Tibial artery (tissue), 4 donors: ENCODE data around the gene CTNND2.

Experiments
- DNase-seq, 2 donors: peaks; one replicate each; pipeline ENCODE4 v3.0.0-alpha.2; 2019
- H3K27ac ChIP-seq, 2 donors: fragments of 200-600 bp; sonication (generic) in 1 of 2; 1 replicate in 1 of 2; 2 replicates in 1 of 2; pipeline ENCODE4 v1.5.1; 2018 to 2019; ENCODE audit warnings: mild to moderate bottlenecking in 1 of 2
- H3K27me3 ChIP-seq, 2 donors: fragments of 200-600 bp; sonication (generic) in 1 of 2; one replicate each; pipeline versions ENCODE4 v1.5.1 to v1.6.0; 2016 to 2019
- H3K36me3 ChIP-seq, 3 donors: fragments of 200-600 bp; sonication (generic) in 2 of 3; one replicate each; pipeline ENCODE4 v1.5.1; 2016 to 2019; ENCODE audit warnings: mild to moderate bottlenecking in 2 of 3
- H3K4me1 ChIP-seq, 4 donors: fragments of 200-600 bp; sonication (generic) in 2 of 4; 1 replicate in 3 of 4; 2 replicates in 1 of 4; pipeline ENCODE4 v1.5.1; 2016 to 2019
- H3K4me3 ChIP-seq, 2 donors: fragments of 200-600 bp; sonication (generic) in 1 of 2; 1 replicate in 1 of 2; 2 replicates in 1 of 2; pipeline ENCODE4 v1.5.1; 2018 to 2019; ENCODE audit warnings: mild to moderate bottlenecking in 2 of 2
- H3K9me3 ChIP-seq, 3 donors: fragments of 200-600 bp; sonication (generic) in 1 of 3; one replicate each; pipeline ENCODE4 v1.5.1; 2016 to 2019
- intact Hi-C: fragments of 100-400 bp; cut with DNase I; formaldehyde crosslinking; loops from one replicate; pipeline ENCODE4 v1.15.0; 2023; ENCODE audit warnings: low total_unique reads
- TF ChIP-seq, protein P1 (sequence below), 2 experiments: fragments of 200-600 bp in 1 of 2; fragments of 450-650 bp in 1 of 2; IDR thresholded peaks; one replicate each; pipeline ENCODE4 v1.5.1; 2017 to 2019; ENCODE audit warnings: antibody characterized with exemption in 2 of 2, mild to moderate bottlenecking in 1 of 2, moderate library complexity in 1 of 2

The CTNND2 gene

GRCh38 chr5:11197726-11198125 is 706.5 kb downstream of the CTNND2 start:
- Histone ChIP-seq H3K4me1 (no peaks in the 10 kb centered on the region), H3K27ac (no peak overlapping the region), H3K36me3 (no peaks in the 10 kb centered on the region), H3K27me3 (no peaks in the 10 kb centered on the region), H3K4me3 (no peak overlapping the region), H3K9me3 (no peaks in the 10 kb centered on the region)
- no peak for DNase-seq
- TF ChIP-seq, protein P1, sequence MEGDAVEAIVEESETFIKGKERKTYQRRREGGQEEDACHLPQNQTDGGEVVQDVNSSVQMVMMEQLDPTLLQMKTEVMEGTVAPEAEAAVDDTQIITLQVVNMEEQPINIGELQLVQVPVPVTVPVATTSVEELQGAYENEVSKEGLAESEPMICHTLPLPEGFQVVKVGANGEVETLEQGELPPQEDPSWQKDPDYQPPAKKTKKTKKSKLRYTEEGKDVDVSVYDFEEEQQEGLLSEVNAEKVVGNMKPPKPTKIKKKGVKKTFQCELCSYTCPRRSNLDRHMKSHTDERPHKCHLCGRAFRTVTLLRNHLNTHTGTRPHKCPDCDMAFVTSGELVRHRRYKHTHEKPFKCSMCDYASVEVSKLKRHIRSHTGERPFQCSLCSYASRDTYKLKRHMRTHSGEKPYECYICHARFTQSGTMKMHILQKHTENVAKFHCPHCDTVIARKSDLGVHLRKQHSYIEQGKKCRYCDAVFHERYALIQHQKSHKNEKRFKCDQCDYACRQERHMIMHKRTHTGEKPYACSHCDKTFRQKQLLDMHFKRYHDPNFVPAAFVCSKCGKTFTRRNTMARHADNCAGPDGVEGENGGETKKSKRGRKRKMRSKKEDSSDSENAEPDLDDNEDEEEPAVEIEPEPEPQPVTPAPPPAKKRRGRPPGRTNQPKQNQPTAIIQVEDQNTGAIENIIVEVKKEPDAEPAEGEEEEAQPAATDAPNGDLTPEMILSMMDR (IDR thresholded peaks at IDR 0.05), result no peak
- intact Hi-C loops, result no loop called here

GRCh38 chr5:11191673-11192072 is 712.6 kb downstream of the CTNND2 start:
- no peak overlapping the region for H3K27ac ChIP-seq
- TF ChIP-seq, protein P1 (IDR thresholded peaks at IDR 0.05), result no peak
- no peaks in the 10 kb centered on the region for H3K9me3 ChIP-seq
- H3K36me3 ChIP-seq, result no peaks in the 10 kb centered on the region
- H3K4me1 ChIP-seq, result no peaks in the 10 kb centered on the region
- intact Hi-C loops, result no loop called here
- H3K4me3 ChIP-seq, result no peak overlapping the region
- no peak for DNase-seq
- H3K27me3 ChIP-seq, result no peaks in the 10 kb centered on the region

DNA sequence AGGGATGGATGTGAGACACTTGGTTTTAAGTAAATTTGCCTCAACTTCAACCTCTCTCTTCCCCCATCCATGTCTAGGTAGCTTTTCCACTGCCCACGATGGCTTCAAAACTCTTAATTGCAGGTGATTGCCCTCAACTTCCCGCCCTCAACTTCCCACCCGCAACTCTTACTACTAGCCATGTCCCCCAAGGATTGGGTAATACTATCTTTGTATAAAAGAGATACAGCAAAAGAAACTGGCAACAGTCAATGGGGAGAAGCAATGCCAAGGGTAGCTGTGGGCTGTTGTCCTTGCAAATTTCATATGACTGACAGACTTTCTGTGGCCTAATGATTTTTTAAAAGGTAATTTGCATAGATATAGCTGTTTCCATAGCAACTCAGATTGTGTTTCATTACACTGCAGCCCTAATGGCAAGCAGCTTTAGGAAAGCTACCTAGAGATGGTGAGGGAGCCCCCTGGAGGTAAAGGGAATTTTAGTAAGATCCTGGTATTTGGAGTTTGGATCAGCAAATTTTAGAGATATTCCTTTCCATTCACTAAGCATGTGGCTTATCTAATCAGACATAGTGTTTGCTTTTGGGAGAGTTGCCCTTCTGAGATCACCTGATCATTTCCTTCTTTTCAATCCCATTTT is 721.7 kb downstream of the CTNND2 start:
- DNase-seq, result no peak
- no peaks in the 10 kb centered on the region for H3K4me1 ChIP-seq
- intact Hi-C loops, result no loop called here
- peaks cover 0 to 3% of the 10 kb centered on the region in 2 donors for H3K27me3 ChIP-seq
- no peaks in the 10 kb centered on the region for H3K36me3 ChIP-seq
- no peak overlapping the region for H3K4me3 ChIP-seq
- H3K27ac ChIP-seq, result no peak overlapping the region
- TF ChIP-seq, protein P1 (IDR thresholded peaks at IDR 0.05), result peak; percentile 18 to 34
- no peaks in the 10 kb centered on the region for H3K9me3 ChIP-seq

DNA sequence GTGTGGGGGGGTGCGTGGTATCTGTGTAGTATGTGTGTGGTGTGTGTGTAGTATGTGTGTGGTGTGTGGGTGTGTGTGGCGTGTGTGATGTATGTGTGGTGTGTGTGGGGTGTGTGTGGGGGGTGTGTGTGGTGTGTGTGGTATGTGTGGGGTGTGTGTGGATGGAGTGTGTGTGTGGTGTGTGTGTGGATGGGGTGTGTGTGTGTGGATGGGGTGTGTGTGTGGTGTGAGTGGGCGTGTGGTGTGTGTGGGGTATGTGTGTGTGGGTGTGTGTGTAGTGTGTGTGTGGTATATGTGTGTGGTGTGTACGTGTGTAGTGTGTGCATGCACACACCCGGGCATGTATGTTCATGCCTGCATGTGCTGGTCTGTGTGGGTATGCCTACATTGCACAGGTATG is 722.3 kb downstream of the CTNND2 start:
- TF ChIP-seq, protein P1 (IDR thresholded peaks at IDR 0.05), result no peak
- intact Hi-C loops, result no loop called here

DNA sequence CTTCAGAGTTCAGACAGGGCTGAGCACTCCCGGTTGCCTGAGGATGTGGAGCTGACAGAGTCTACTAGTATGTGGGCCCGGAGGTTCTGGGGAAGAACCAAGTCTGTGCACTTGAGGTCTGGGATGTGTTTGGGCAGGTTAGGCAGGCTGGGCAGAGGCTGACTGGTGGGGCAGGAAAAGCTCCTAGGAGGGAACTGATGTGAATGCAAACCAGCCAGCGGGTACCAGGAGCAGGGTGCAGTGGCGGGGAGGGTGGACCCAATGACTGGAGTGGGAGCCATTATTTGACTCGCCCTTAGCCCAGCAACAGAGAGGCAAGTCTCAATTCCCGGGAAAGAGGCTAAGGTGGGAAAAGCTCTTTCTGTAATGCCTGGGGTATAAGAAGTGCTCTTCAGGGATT is 723.4 kb downstream of the CTNND2 start:
- no peak overlapping the region for H3K27ac ChIP-seq
- intact Hi-C loops, result no loop called here
- H3K4me3 ChIP-seq, result no peak overlapping the region
- no peaks in the 10 kb centered on the region for H3K36me3 ChIP-seq
- TF ChIP-seq, protein P1 (IDR thresholded peaks at IDR 0.05), result no peak
- no peaks in the 10 kb centered on the region for H3K4me1 ChIP-seq
- peaks cover 0 to 3% of the 10 kb centered on the region in 2 donors for H3K27me3 ChIP-seq
- DNase-seq, result no peak
- H3K9me3 ChIP-seq, result no peaks in the 10 kb centered on the region

More for the DNA sequence above, 722.3 kb downstream of the CTNND2 start:
- no peak for DNase-seq
- peaks cover 0 to 3% of the 10 kb centered on the region in 2 donors for H3K27me3 ChIP-seq
- no peaks in the 10 kb centered on the region for H3K36me3 ChIP-seq
- no peaks in the 10 kb centered on the region for H3K9me3 ChIP-seq
- no peak overlapping the region for H3K27ac ChIP-seq
- no peaks in the 10 kb centered on the region for H3K4me1 ChIP-seq
- H3K4me3 ChIP-seq, result no peak overlapping the region
